Measurements from ENCODE around the gene ADAMTS12. TPM values are rescaled to one million over a fixed set of nuclear protein-coding genes. Genes with fewer than 3 reads are reported as not detected.

The ADAMTS12 gene
- total and polyA plus RNA-seq, 4 donors = 0.49 to 6.4 (median 2.3) TPM

GRCh38 chr5:33793276-33793675, 98.5 kb downstream of the ADAMTS12 start (continued):
- TF ChIP-seq ZBTB33 (IDR thresholded peaks at IDR 0.05) = no peak
- TF ChIP-seq RXRA (IDR thresholded peaks at IDR 0.05) = no peak
- TF ChIP-seq YY1 (IDR thresholded peaks at IDR 0.05) = no peak
- TF ChIP-seq RAD21 (IDR thresholded peaks at IDR 0.05) = no peak
- TF ChIP-seq NR2F2 (IDR thresholded peaks at IDR 0.05) = no peak

- no peak overlapping the region for H3K9ac ChIP-seq (ENCODE audit: low read depth in 1 of 2, low read length in 2 of 2)
- H3K4me1 ChIP-seq (ENCODE audit: control insufficient read depth in 4 of 4, insufficient read depth in 4 of 4, low read length in 3 of 4) = no peaks in the 10 kb centered on the region
- no peaks in the 10 kb centered on the region for H3K9me3 ChIP-seq (ENCODE audit: control insufficient read depth in 4 of 4, low read length in 3 of 4)
- no peak overlapping the region for H3K4me3 ChIP-seq (ENCODE audit: low read depth in 1 of 3, low read length in 3 of 3)
- 95% methylated on average over 1 of the region's 1 CpG for WGBS
- TF ChIP-seq ATF3 (IDR thresholded peaks at IDR 0.05) (no peak), YY1 (IDR thresholded peaks at IDR 0.05) (no peak), RXRA (IDR thresholded peaks at IDR 0.05) (no peak), RAD21 (IDR thresholded peaks at IDR 0.05) (no peak), SP1 (IDR thresholded peaks at IDR 0.05) (no peak), FOXA2 (IDR thresholded peaks at IDR 0.05) (no peak), HNF4G (IDR thresholded peaks at IDR 0.05) (no peak), GABPA (IDR thresholded peaks at IDR 0.05 in 1 of 2, conservative IDR thresholded peaks at IDR 0.05 in 1 of 2) (no peak), NR2F2 (IDR thresholded peaks at IDR 0.05) (no peak), MAX (IDR thresholded peaks at IDR 0.05) (no peak), HNF4A (conservative IDR thresholded peaks at IDR 0.05) (no peak), ZBTB33 (IDR thresholded peaks at IDR 0.05) (no peak), CTCF (IDR thresholded peaks at IDR 0.05; ENCODE audit: low read depth, low read length, missing input control) (no peak), EGR1 (IDR thresholded peaks at IDR 0.05; ENCODE audit: low read depth in 2 of 2) (no peak), TAF1 (conservative IDR thresholded peaks at IDR 0.05) (no peak), REST (IDR thresholded peaks at IDR 0.05) (no peak), JUND (IDR thresholded peaks at IDR 0.05) (no peak)
- no peak for DNase-seq (ENCODE audit: low spot score)
- H3K36me3 ChIP-seq (ENCODE audit: control insufficient read depth in 4 of 4, insufficient read depth in 3 of 4, low read depth in 1 of 4, low read length in 3 of 4) = no peaks in the 10 kb centered on the region
- H3K27me3 ChIP-seq (ENCODE audit: control insufficient read depth in 4 of 4, insufficient read depth in 4 of 4, low read length in 3 of 4) = no peaks in the 10 kb centered on the region
- no peak overlapping the region for H3K27ac ChIP-seq (ENCODE audit: low read depth in 1 of 2, low read length in 2 of 2)
Measured at GRCh38 chr5:33792559-33792958, 99.2 kb downstream of the ADAMTS12 start.

All from liver (tissue), 9 donors.